Astrocyte (in vitro differentiated cells and primary cell): ENCODE results near the gene FSTL5. TPM values are rescaled to one million over a fixed set of nuclear protein-coding genes. Genes with fewer than 3 reads are reported as not detected.

Experiments
- DNase-seq: peaks from one replicate; pipeline ENCODE4 v3.0.0-alpha.2; 2010; ENCODE audit warnings: low read depth
- FAIRE-seq: peaks from 2 replicates; lab custom pipeline; 2011; peaks lifted over from hg19 to GRCh38; lab: Jason Lieb, UNC
- H2AFZ ChIP-seq: 2 replicates; pipeline ENCODE4 v1.6.0; 2012; ENCODE audit warnings: low read depth, low read length, inconsistent platforms
- H3K27ac ChIP-seq: 2 replicates; pipeline ENCODE4 v1.5.1; 2011; ENCODE audit warnings: low read depth, low read length, inconsistent platforms
- H3K27me3 ChIP-seq: 2 replicates; pipeline ENCODE4 v1.6.0; 2011; ENCODE audit warnings: low read length, inconsistent platforms; ENCODE audit not compliant: insufficient read depth
- H3K36me3 ChIP-seq: 2 replicates; pipeline ENCODE4 v1.5.1; 2011; ENCODE audit warnings: low read length, inconsistent platforms; ENCODE audit not compliant: insufficient read depth
- H3K4me1 ChIP-seq: 2 replicates; pipeline ENCODE4 v1.5.1; 2011; ENCODE audit warnings: low read length, inconsistent platforms; ENCODE audit not compliant: insufficient read depth
- H3K4me2 ChIP-seq: 2 replicates; pipeline ENCODE4 v1.6.0; 2012; ENCODE audit warnings: low read length, inconsistent platforms
- H3K4me3 ChIP-seq: 2 replicates; pipeline ENCODE4 v1.5.1; 2011; ENCODE audit warnings: low read depth, mild to moderate bottlenecking, low read length, inconsistent platforms; ENCODE audit not compliant: insufficient read depth
- H3K79me2 ChIP-seq: 2 replicates; pipeline ENCODE4 v1.6.0; 2012; ENCODE audit warnings: mild to moderate bottlenecking, low read length, inconsistent platforms; ENCODE audit not compliant: insufficient read depth
- H3K9ac ChIP-seq: 2 replicates; pipeline ENCODE4 v1.6.0; 2012; ENCODE audit warnings: mild to moderate bottlenecking, low read length, inconsistent platforms
- H3K9me3 ChIP-seq: 2 replicates; pipeline ENCODE4 v1.5.1; 2012; ENCODE audit warnings: low read depth, mild to moderate bottlenecking, low read length, inconsistent platforms; ENCODE audit not compliant: insufficient read depth
- H4K20me1 ChIP-seq: 2 replicates; pipeline ENCODE4 v1.6.0; 2012; ENCODE audit warnings: low read length, inconsistent platforms; ENCODE audit not compliant: insufficient read depth
- H3K27ac Mint-ChIP-seq: one replicate; pipeline ENCODE4 v1.8.0; 2021; ENCODE audit warnings: mild to moderate bottlenecking, mixed read lengths; ENCODE audit not compliant: unreplicated experiment
- H3K27me3 Mint-ChIP-seq: one replicate; pipeline ENCODE4 v1.8.0; 2021; ENCODE audit warnings: low read depth, mixed read lengths; ENCODE audit not compliant: unreplicated experiment
- H3K36me3 Mint-ChIP-seq: one replicate; pipeline ENCODE4 v1.8.0; 2021; ENCODE audit warnings: low read depth, mixed read lengths; ENCODE audit not compliant: unreplicated experiment
- H3K4me1 Mint-ChIP-seq: one replicate; pipeline ENCODE4 v1.8.0; 2021; ENCODE audit warnings: low read depth, mixed read lengths; ENCODE audit not compliant: unreplicated experiment
- H3K4me3 Mint-ChIP-seq: one replicate; pipeline ENCODE4 v1.8.0; 2021; ENCODE audit warnings: mild to moderate bottlenecking, moderate library complexity, mixed read lengths; ENCODE audit not compliant: unreplicated experiment
- H3K9me3 Mint-ChIP-seq: one replicate; pipeline ENCODE4 v1.8.0; 2021; ENCODE audit warnings: mild to moderate bottlenecking, mixed read lengths; ENCODE audit not compliant: unreplicated experiment
- CTCF ChIP-seq: IDR thresholded peaks from 2 replicates; pipeline ENCODE4 v1.5.1; 2011; ENCODE audit warnings: low read depth, mild to moderate bottlenecking, inconsistent platforms, low read length, moderate library complexity; ENCODE audit not compliant: insufficient read depth
- EZH2 ChIP-seq: IDR thresholded peaks from 2 replicates; pipeline ENCODE4 v1.6.1; 2012; ENCODE audit warnings: mild to moderate bottlenecking, low read length, inconsistent platforms; ENCODE audit not compliant: insufficient read depth
- total RNA-seq: library from RNA; stranded (reverse); gene quantifications from 2 replicates; pipeline ENCODE4 v1.2.1, GENCODE V29; 2021

Gene FSTL5
- total RNA-seq, 1 donor from 2014 or later, result 0.43 TPM

DNA sequence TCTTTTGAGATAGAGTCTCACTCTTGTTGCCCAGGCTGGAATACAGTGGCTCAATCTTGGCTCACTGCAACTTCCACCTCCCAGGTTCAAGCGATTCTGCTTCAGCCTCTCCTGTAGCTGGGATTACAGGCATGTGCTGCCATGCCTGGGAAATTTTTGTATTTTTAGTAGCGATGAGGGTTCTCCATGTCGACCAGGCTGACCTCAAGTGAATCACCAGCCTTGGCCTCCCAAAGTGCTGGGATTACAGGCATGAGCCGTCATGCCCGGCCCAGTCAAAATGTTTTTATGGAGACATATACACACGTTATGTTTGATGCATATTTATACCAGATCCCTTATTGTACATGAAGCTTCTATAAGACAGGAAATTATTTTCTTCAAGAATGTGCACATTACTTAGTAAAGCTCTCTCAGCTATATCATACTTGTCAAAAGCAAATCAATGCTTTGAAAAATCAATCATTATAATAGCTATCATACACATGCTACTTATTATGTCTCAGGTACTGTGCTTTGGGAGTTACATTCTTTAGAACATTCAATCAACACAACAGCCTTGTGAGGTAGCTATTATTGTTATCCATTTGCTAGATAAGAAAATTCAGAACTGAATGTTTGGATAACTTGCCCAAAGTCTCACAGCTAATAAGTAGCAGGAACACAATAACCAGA is 269.2 kb downstream of the FSTL5 start:
- H3K4me3 ChIP-seq, result no peak overlapping the region
- TF ChIP-seq CTCF, result no peak
- TF ChIP-seq EZH2, result no peak
- no peak overlapping the region for H2AFZ ChIP-seq
- H3K9ac ChIP-seq, result no peak overlapping the region
- Mint-ChIP-seq H3K4me1 (peaks cover 6% of the 10 kb centered on the region), H3K27ac (no peak overlapping the region), H3K4me3 (no peak overlapping the region), H3K27me3 (no peaks in the 10 kb centered on the region), H3K9me3 (no peaks in the 10 kb centered on the region), H3K36me3 (no peaks in the 10 kb centered on the region)
- H3K4me1 ChIP-seq, result no peaks in the 10 kb centered on the region
- H3K27ac ChIP-seq, result no peak overlapping the region
- no peaks in the 10 kb centered on the region for H3K36me3 ChIP-seq
- H3K4me2 ChIP-seq, result no peak overlapping the region
- H3K27me3 ChIP-seq, result no peaks in the 10 kb centered on the region
- DNase-seq (no peak), FAIRE-seq (no peak)
- no peaks in the 10 kb centered on the region for H3K9me3 ChIP-seq
- no peaks in the 10 kb centered on the region for H4K20me1 ChIP-seq
- H3K79me2 ChIP-seq, result no peaks in the 10 kb centered on the region

DNA sequence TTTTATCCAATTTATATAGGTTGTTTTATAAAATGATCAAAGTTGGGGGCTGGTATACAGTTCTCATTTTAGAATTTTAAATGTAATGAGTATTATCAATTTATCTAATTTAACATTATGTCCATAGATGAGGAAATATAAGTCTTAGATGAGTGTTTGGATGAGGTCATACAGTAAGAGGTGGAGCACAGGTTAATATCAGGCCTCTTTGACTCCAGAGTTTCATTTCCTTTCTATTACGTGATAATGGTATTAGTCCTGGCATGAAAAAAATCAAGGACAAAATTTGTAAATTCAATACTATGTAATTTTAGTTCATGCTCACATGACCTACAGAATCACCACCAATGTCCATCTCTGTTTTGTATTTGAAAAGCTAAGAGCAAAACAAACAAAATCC is 269.8 kb downstream of the FSTL5 start:
- Histone ChIP-seq H3K4me3 (no peak overlapping the region), H3K4me2 (no peak overlapping the region), H3K79me2 (no peaks in the 10 kb centered on the region), H4K20me1 (no peaks in the 10 kb centered on the region), H2AFZ (no peak overlapping the region), H3K4me1 (no peaks in the 10 kb centered on the region), H3K9ac (no peak overlapping the region), H3K27me3 (no peaks in the 10 kb centered on the region), H3K9me3 (no peaks in the 10 kb centered on the region), H3K27ac (no peak overlapping the region), H3K36me3 (no peaks in the 10 kb centered on the region)
- FAIRE-seq (no peak), DNase-seq (no peak)
- H3K27me3 Mint-ChIP-seq, result no peaks in the 10 kb centered on the region
- no peak overlapping the region for H3K27ac Mint-ChIP-seq
- TF ChIP-seq CTCF (no peak), EZH2 (no peak)
- peaks cover 6% of the 10 kb centered on the region for H3K4me1 Mint-ChIP-seq
- no peaks in the 10 kb centered on the region for H3K9me3 Mint-ChIP-seq
- H3K36me3 Mint-ChIP-seq, result no peaks in the 10 kb centered on the region
- no peak overlapping the region for H3K4me3 Mint-ChIP-seq

DNA sequence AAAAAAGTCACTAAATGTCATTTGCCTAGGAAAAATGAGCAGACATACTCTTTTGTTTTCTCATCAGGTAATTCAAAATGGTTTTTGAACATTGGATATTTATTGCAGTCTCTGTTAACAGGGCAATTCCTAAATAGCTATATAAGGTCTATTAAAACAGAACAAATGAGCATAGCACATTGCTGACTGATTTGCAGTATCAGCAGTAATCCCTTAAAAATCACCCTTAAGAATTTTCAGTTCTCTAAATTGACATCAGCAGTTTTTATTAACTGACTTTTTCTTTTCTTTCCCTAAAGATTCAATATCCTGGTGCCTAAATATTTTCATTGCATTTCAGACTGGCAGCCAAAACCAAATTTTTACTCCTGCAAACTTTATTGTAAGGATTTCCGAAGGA is 270.2 kb downstream of the FSTL5 start:
- Mint-ChIP-seq H3K4me3 (no peak overlapping the region), H3K9me3 (no peaks in the 10 kb centered on the region), H3K27me3 (no peaks in the 10 kb centered on the region), H3K27ac (no peak overlapping the region), H3K4me1 (peaks cover 6% of the 10 kb centered on the region), H3K36me3 (no peaks in the 10 kb centered on the region)
- TF ChIP-seq CTCF, result no peak
- no peak for TF ChIP-seq EZH2
- Histone ChIP-seq H3K9ac (no peak overlapping the region), H3K27me3 (no peaks in the 10 kb centered on the region), H3K9me3 (no peaks in the 10 kb centered on the region), H3K79me2 (no peaks in the 10 kb centered on the region), H3K27ac (no peak overlapping the region), H3K4me1 (no peaks in the 10 kb centered on the region), H3K4me2 (no peak overlapping the region), H2AFZ (no peak overlapping the region), H3K4me3 (no peak overlapping the region), H4K20me1 (no peaks in the 10 kb centered on the region), H3K36me3 (no peaks in the 10 kb centered on the region)
- FAIRE-seq (no peak), DNase-seq (no peak)
